CD14-positive monocyte (primary cell): ENCODE measurements around the gene PMEL. TPM values are rescaled to one million over a fixed set of nuclear protein-coding genes. Genes with fewer than 3 reads are reported as not detected.

Experiments
- DNase-seq, 3 donors: peaks; one replicate each; pipeline ENCODE4 v3.0.0-alpha.2; 2011 to 2022
- H2AFZ ChIP-seq: 2 replicates; pipeline ENCODE4 v1.6.0; 2012; ENCODE audit warnings: mild to moderate bottlenecking, low read depth, low read length, inconsistent platforms; ENCODE audit not compliant: insufficient read depth, poor library complexity, severe bottlenecking
- H3K27ac ChIP-seq, 2 donors: 1 replicate in 1 of 2; 2 replicates in 1 of 2; pipeline ENCODE4 v1.5.1; 2012 to 2013; ENCODE audit warnings: low read length in 2 of 2, control low read depth in 1 of 2, inconsistent platforms in 1 of 2, low read depth in 1 of 2, mild to moderate bottlenecking in 1 of 2
- H3K27me3 ChIP-seq, 2 donors: one replicate each; pipeline versions ENCODE4 v1.6.0 to v1.6.1; 2011 to 2013; ENCODE audit warnings: low read length in 2 of 2; ENCODE audit not compliant: control insufficient read depth in 2 of 2, insufficient read depth in 2 of 2
- H3K36me3 ChIP-seq, 2 donors: replicated peaks in 1 of 2; 1 replicate in 1 of 2; 2 replicates in 1 of 2; pipeline versions ENCODE4 v1.5.1 to v1.6.1; 2012 to 2013; ENCODE audit warnings: low read length in 2 of 2, control low read depth in 1 of 2, inconsistent platforms in 1 of 2, mild to moderate bottlenecking in 1 of 2; ENCODE audit not compliant: insufficient read depth in 2 of 2, control insufficient read depth in 1 of 2
- H3K4me1 ChIP-seq, 2 donors: 1 replicate in 1 of 2; 2 replicates in 1 of 2; pipeline versions ENCODE4 v1.5.1 to v1.6.1; 2012 to 2013; ENCODE audit warnings: low read length in 2 of 2, control low read depth in 1 of 2, inconsistent platforms in 1 of 2, mild to moderate bottlenecking in 1 of 2, moderate library complexity in 1 of 2; ENCODE audit not compliant: insufficient read depth in 2 of 2, control insufficient read depth in 1 of 2
- H3K4me2 ChIP-seq: replicated peaks from 2 replicates; pipeline ENCODE3; 2012; ENCODE audit warnings: low read length, moderate library complexity, mild to moderate bottlenecking; ENCODE audit not compliant: poor library complexity, severe bottlenecking; ENCODE audit errors: extremely low read depth
- H3K4me3 ChIP-seq, 3 experiments: fragments of 200-600 bp in 1 of 3; sonication (generic) in 1 of 3; replicated peaks in 1 of 3; 1 replicate in 2 of 3; 2 replicates in 1 of 3; pipeline ENCODE4 v1.5.1; 2011 to 2013; ENCODE audit warnings: low read length in 3 of 3, mild to moderate bottlenecking in 3 of 3, control low read depth in 2 of 3, low read depth in 2 of 3, inconsistent platforms in 1 of 3, moderate library complexity in 1 of 3
- H3K79me2 ChIP-seq: 2 replicates; pipeline ENCODE4 v1.6.0; 2012; ENCODE audit warnings: mild to moderate bottlenecking, control low read depth, inconsistent platforms, low read length, moderate library complexity; ENCODE audit not compliant: insufficient read depth
- H3K9ac ChIP-seq: 2 replicates; pipeline ENCODE4 v1.6.0; 2017; ENCODE audit warnings: low read length, mild to moderate bottlenecking; ENCODE audit not compliant: insufficient read depth, poor library complexity, severe bottlenecking
- H3K9me3 ChIP-seq, 2 donors: replicated peaks in 1 of 2; 1 replicate in 1 of 2; 2 replicates in 1 of 2; pipeline versions ENCODE4 v1.5.1 to v1.6.1; 2012 to 2013; ENCODE audit warnings: low read length in 2 of 2, control low read depth in 1 of 2; ENCODE audit not compliant: control insufficient read depth in 1 of 2, insufficient read depth in 1 of 2
- H4K20me1 ChIP-seq: 2 replicates; pipeline ENCODE4 v1.6.0; 2012; ENCODE audit warnings: mild to moderate bottlenecking, low read length, control low read depth, moderate library complexity; ENCODE audit not compliant: insufficient read depth
- H3K27ac Mint-ChIP-seq, 7 donors: one replicate each; pipeline ENCODE4 v1.8.0; 2020; ENCODE audit warnings: mild to moderate bottlenecking in 7 of 7, mixed read lengths in 7 of 7, moderate library complexity in 6 of 7, inconsistent platforms in 2 of 7
- H3K27me3 Mint-ChIP-seq, 3 donors: one replicate each; pipeline ENCODE4 v1.8.0; 2021 to 2022; ENCODE audit warnings: low read depth in 3 of 3, mild to moderate bottlenecking in 3 of 3, mixed read lengths in 3 of 3, moderate library complexity in 3 of 3, inconsistent platforms in 1 of 3
- H3K36me3 Mint-ChIP-seq, 2 donors: one replicate each; pipeline ENCODE4 v1.8.0; 2020; ENCODE audit warnings: mixed read lengths in 2 of 2, inconsistent platforms in 1 of 2, mild to moderate bottlenecking in 1 of 2
- H3K4me1 Mint-ChIP-seq: one replicate; pipeline ENCODE4 v1.8.0; 2020; ENCODE audit warnings: mild to moderate bottlenecking, mixed read lengths
- H3K4me3 Mint-ChIP-seq, 2 donors: one replicate each; pipeline ENCODE4 v1.8.0; 2020; ENCODE audit warnings: mild to moderate bottlenecking in 2 of 2, mixed read lengths in 2 of 2, moderate library complexity in 1 of 2
- H3K9me3 Mint-ChIP-seq, 7 donors: one replicate each; pipeline ENCODE4 v1.8.0; 2020 to 2022; ENCODE audit warnings: mixed read lengths in 7 of 7, mild to moderate bottlenecking in 6 of 7, moderate library complexity in 6 of 7, inconsistent platforms in 2 of 7
- CTCF ChIP-seq: fragments of 200-600 bp; IDR thresholded peaks from one replicate; pipeline ENCODE4 v1.8.0; 2022; ENCODE audit warnings: antibody characterized with exemption, mild to moderate bottlenecking
- WGBS: methylation state at CpG from one replicate; pipeline ENCODE4 v1.1.5; 2013; ENCODE audit warnings: missing lambda C conversion rate; ENCODE audit not compliant: insufficient coverage; 5-methylcytosine and 5-hydroxymethylcytosine counted together
- intact Hi-C, 2 donors: fragments of 100-400 bp; cut with micrococcal nuclease; formaldehyde crosslinking; loops; one replicate each; pipeline versions ENCODE4 v1.15.0 to v1.15.1; 2023
- polyA plus RNA-seq, 3 donors: library from polyadenylated mRNA; depleted of rRNA in 1 of 3; unstranded in 2 of 3; stranded (reverse) in 1 of 3; fragments of 300-500 nt in 2 of 3; fragments of >200 nt in 1 of 3; fragmentation: Illumina TruSeq in 2 of 3; gene quantifications; 1 replicate in 2 of 3; 2 replicates in 1 of 3; pipeline ENCODE4 v1.2.3, GENCODE V29; 2012 to 2021

Gene PMEL
- polyA plus RNA-seq, 3 donors = 0.37 to 0.54 (median 0.40) TPM

- peak overlapping the region; percentile 98 for H2AFZ ChIP-seq
- H3K4me3 Mint-ChIP-seq = peak overlapping the region; percentile 88 to 98
- no peak for DNase-seq
- H3K4me1 ChIP-seq = peaks cover 14 to 19% of the 10 kb centered on the region in 2 donors
- peak overlapping the region; percentile 69 for H3K9ac ChIP-seq
- peak overlapping the region; percentile 51 to 98 (median 90) for H3K4me3 ChIP-seq
- no peaks in the 10 kb centered on the region for H3K27me3 Mint-ChIP-seq
- peak overlapping the region; percentile 50 to 84 for H3K27ac ChIP-seq
- no peaks in the 10 kb centered on the region for H3K9me3 ChIP-seq
- H3K9me3 Mint-ChIP-seq = no peaks in the 10 kb centered on the region
- WGBS = 0% methylated on average over 4 of the region's 5 CpGs
- peaks cover 25% of the 10 kb centered on the region for H3K4me1 Mint-ChIP-seq
- H3K79me2 ChIP-seq = peaks cover 6% of the 10 kb centered on the region
- H3K27ac Mint-ChIP-seq = peak overlapping the region in 6 of 7 donors; percentile 88 to 97 (median 92)
- H3K36me3 Mint-ChIP-seq = peaks cover 41 to 55% of the 10 kb centered on the region in 2 donors
- intact Hi-C loops = loop anchor here (2.0 to 10.0 kb wide), 4 partner anchors 31 to 107 kb away; partner anchors contain the start of genes RPS26 (in 2 of the 2) and PA2G4 (in 1 of the 2)
- H4K20me1 ChIP-seq = no peaks in the 10 kb centered on the region
- no peaks in the 10 kb centered on the region for H3K27me3 ChIP-seq
- H3K36me3 ChIP-seq = peaks cover 26 to 38% of the 10 kb centered on the region in 2 donors
- peak overlapping the region; percentile 97 for H3K4me2 ChIP-seq
- TF ChIP-seq CTCF = no peak
These were observed 31.7 kb upstream of the PMEL start for GRCh38 chr12:55997535-55997859.

- Histone ChIP-seq H3K4me1 (peaks cover 14 to 19% of the 10 kb centered on the region in 2 donors), H3K36me3 (peaks cover 28 to 38% of the 10 kb centered on the region in 2 donors), H3K27ac (peak within 1 kb of the TSS; percentile 50 to 84), H4K20me1 (no peaks in the 10 kb centered on the region), H3K4me2 (peak within 1 kb of the TSS; percentile 97), H3K9me3 (no peaks in the 10 kb centered on the region), H3K27me3 (no peaks in the 10 kb centered on the region), H3K9ac (peak within 1 kb of the TSS; percentile 69), H3K4me3 (peak within 1 kb of the TSS; percentile 51 to 98 (median 90)), H2AFZ (peak within 1 kb of the TSS; percentile 98), H3K79me2 (peaks cover 6% of the 10 kb centered on the region)
- H3K27me3 Mint-ChIP-seq = no peaks in the 10 kb centered on the region
- H3K4me1 Mint-ChIP-seq = peaks cover 25% of the 10 kb centered on the region
- H3K27ac Mint-ChIP-seq = peak within 1 kb of the TSS; percentile 88 to 97 (median 91)
- no peak for TF ChIP-seq CTCF
- no peaks in the 10 kb centered on the region for H3K9me3 Mint-ChIP-seq
- under 1% methylated on average over 19 of the region's 27 CpGs for WGBS
- intact Hi-C loops = loop anchor here (2.0 to 10.0 kb wide), 4 partner anchors 32 to 108 kb away; partner anchors contain the start of genes RPS26 (in 2 of the 2) and PA2G4 (in 1 of the 2)
- peaks cover 41 to 55% of the 10 kb centered on the region in 2 donors for H3K36me3 Mint-ChIP-seq
- DNase-seq = peak; percentile 90 to 94 (median 90)
- peak within 1 kb of the TSS; percentile 88 to 98 for H3K4me3 Mint-ChIP-seq
These were observed 31.1 kb upstream of the PMEL start, which contains the start of gene SUOX for GRCh38 chr12:55996715-55997534. Gene SUOX, plus strand, starts transcription at chr12:55997276. Its CDS starts 4,946 bp downstream, at chr12:56002222.
